Skin epidermis (tissue), 12 donors: Measurements from ENCODE around the gene GPR162.
"Not testable (repeated sequence)": the region's sequence is repeated elsewhere in the genome, so short reads cannot be mapped to it uniquely, and the experiment has no call there.

Experiments
- H3K27ac ChIP-seq, 21 experiments: fragments of 200-600 bp; sonication (generic) in 11 of 21; one replicate each; pipeline ENCODE4 v1.5.0; 2020; ENCODE audit warnings: mild to moderate bottlenecking in 3 of 21, inconsistent platforms in 2 of 21, moderate library complexity in 2 of 21
- H3K4me3 ChIP-seq, 7 experiments: fragments of 200-600 bp; sonication (generic) in 2 of 7; one replicate each; pipeline ENCODE4 v1.5.0; 2020; ENCODE audit warnings: inconsistent platforms in 2 of 7, mild to moderate bottlenecking in 2 of 7, moderate library complexity in 1 of 7

GPR162 gene

GRCh38 chr12:6849427-6849826 is 27.8 kb downstream of the GPR162 start:
- Histone ChIP-seq H3K27ac (no peak overlapping the region), H3K4me3 (no peak overlapping the region)

GRCh38 chr12:6849976-6850560 is 28.4 kb downstream of the GPR162 start:
- Histone ChIP-seq H3K4me3 (peak overlapping the region in 3 of 7 experiments; percentile 63 to 65 (median 64)), H3K27ac (peak overlapping the region in 2 of 21 experiments; percentile 72 to 90)

- Histone ChIP-seq H3K4me3 (peak overlapping the region; percentile 51 to 81 (median 63)), H3K27ac (peak overlapping the region in 9 of 21 experiments; percentile 47 to 97 (median 85))
Measured at GRCh38 chr12:6850796-6851152, 29.2 kb downstream of the GPR162 start.

- peak within 1 kb of the TSS; percentile 51 to 81 (median 63) for H3K4me3 ChIP-seq
Measured at GRCh38 chr12:6851153-6851920, 29.7 kb downstream of the GPR162 start, which contains the start of gene CDCA3. TSS of gene CDCA3 (minus strand) at chr12:6851286. CDS start at chr12:6850952, 334 bp downstream.

GRCh38 chr12:6851921-6852650 is 30.5 kb downstream of the GPR162 start, which contains the start of gene USP5:
TSS of gene USP5 (plus strand) at chr12:6852150. CDS start at chr12:6852180, 30 bp downstream.
- Histone ChIP-seq H3K4me3 (peak within 1 kb of the TSS; percentile 51 to 81 (median 63)), H3K27ac (peak within 1 kb of the TSS; percentile 26 to 97 (median 85))

More at GRCh38 chr12:6851153-6851920, 29.7 kb downstream of the GPR162 start, which contains the start of gene CDCA3:
- H3K27ac ChIP-seq: peak within 1 kb of the TSS in 20 of 21 experiments; percentile 60 to 97 (median 86)

GRCh38 chr12:6852651-6853354 is 31.2 kb downstream of the GPR162 start:
- peak overlapping the region; percentile 51 to 81 (median 63) for H3K4me3 ChIP-seq
- peak overlapping the region; percentile 26 to 97 (median 80) for H3K27ac ChIP-seq

GRCh38 chr12:6853626-6854025 is 32.0 kb downstream of the GPR162 start:
- peak overlapping the region in 17 of 21 experiments; percentile 9 to 97 (median 81) for H3K27ac ChIP-seq
- H3K4me3 ChIP-seq: peak overlapping the region in 2 of 7 experiments; percentile 64 to 65

GRCh38 chr12:6854036-6854435 is 32.4 kb downstream of the GPR162 start:
- H3K27ac ChIP-seq: peak overlapping the region in 12 of 21 experiments; percentile 9 to 89 (median 80)

GRCh38 chr12:6855322-6855721 is 33.7 kb downstream of the GPR162 start:
- Histone ChIP-seq H3K27ac (no peak overlapping the region), H3K4me3 (no peak overlapping the region)

More at GRCh38 chr12:6854036-6854435, 32.4 kb downstream of the GPR162 start:
- H3K4me3 ChIP-seq: no peak overlapping the region

GRCh38 chr12:6858799-6859198 is 37.2 kb downstream of the GPR162 start:
- Histone ChIP-seq H3K4me3 (no peak overlapping the region), H3K27ac (no peak overlapping the region)

GRCh38 chr12:6860116-6860515 is 38.5 kb downstream of the GPR162 start:
- no peak overlapping the region for H3K4me3 ChIP-seq
- no peak overlapping the region for H3K27ac ChIP-seq

- Histone ChIP-seq H3K4me3 (no peak overlapping the region), H3K27ac (no peak overlapping the region)
Measured at GRCh38 chr12:6860942-6861341, 39.3 kb downstream of the GPR162 start.

GRCh38 chr12:6861391-6861790 is 39.8 kb downstream of the GPR162 start:
- Histone ChIP-seq H3K4me3 (no peak overlapping the region), H3K27ac (no peak overlapping the region)

- H3K27ac ChIP-seq: no peak overlapping the region
- H3K4me3 ChIP-seq: no peak overlapping the region
Measured at GRCh38 chr12:6863033-6863432, 41.4 kb downstream of the GPR162 start.

GRCh38 chr12:6863586-6864321 is 42.1 kb downstream of the GPR162 start:
- H3K27ac ChIP-seq: no peak overlapping the region
- no peak overlapping the region for H3K4me3 ChIP-seq

- H3K4me3 ChIP-seq, H3K27ac ChIP-seq: not testable (repeated sequence)
Measured at GRCh38 chr12:6865307-6865706, 43.7 kb downstream of the GPR162 start.

- peak overlapping the region in 19 of 21 experiments; percentile 89 to 100 (median 98) for H3K27ac ChIP-seq
- H3K4me3 ChIP-seq: peak overlapping the region in 5 of 7 experiments; percentile 88 to 98 (median 92)
Measured at GRCh38 chr12:6866163-6866919, 44.7 kb downstream of the GPR162 start.

- H3K27ac ChIP-seq: peak overlapping the region in 20 of 21 experiments; percentile 89 to 100 (median 98)
- H3K4me3 ChIP-seq: peak overlapping the region; percentile 88 to 100 (median 97)
Measured at GRCh38 chr12:6866920-6867412, 45.3 kb downstream of the GPR162 start.
